IMR-90 (cell line): ENCODE data around the gene NBEAL1. TPM values are rescaled to one million over a fixed set of nuclear protein-coding genes. Genes with fewer than 3 reads are reported as not detected.
A peak's percentile ranks its signal among the peaks of the same experiment; 100 is the strongest.

Experiments used
- ATAC-seq: fragments of 200-7000 bp; cut with Tn5 transposase; 2 replicates; pipeline ENCODE4 v1.9.1; 2020; ENCODE audit warnings: low read depth, mild to moderate bottlenecking, moderate library complexity
- BruUV-seq: library from RNA; stranded (reverse); fragments of 400-500 nt; replicated peaks from 2 replicates; lab custom pipeline; 2021; lab: Mats Ljungman, UMichigan
- CTCF ChIA-PET: fragments of 300-600 bp; formaldehyde crosslinking; extraction: SDS; loops from one replicate; lab custom pipeline; 2021; ENCODE audit warnings: antibody characterized with exemption; lab: Yijun Ruan, JAX
- POLR2A ChIA-PET: fragments of 300-600 bp; sonication (Branson Sonifier 250); formaldehyde crosslinking; loops from one replicate; lab custom pipeline; 2022; ENCODE audit warnings: antibody characterized with exemption; ENCODE audit not compliant: unreplicated experiment; lab: Charles Lee
- DNase-seq: peaks from one replicate; pipeline ENCODE4 v3.0.0; 2013
- H2AFZ ChIP-seq: replicated peaks from 2 replicates; pipeline ENCODE3; 2013; ENCODE audit warnings: low read length, mild to moderate bottlenecking; ENCODE audit not compliant: poor library complexity
- H2AK5ac ChIP-seq: 2 replicates; pipeline ENCODE4 v1.6.1; 2013; ENCODE audit warnings: low read depth, low read length, inconsistent platforms
- H2AK9ac ChIP-seq: replicated peaks from 2 replicates; pipeline ENCODE3; 2013; ENCODE audit warnings: mild to moderate bottlenecking, low read depth, low read length, moderate library complexity; ENCODE audit not compliant: poor library complexity
- H2BK120ac ChIP-seq: 2 replicates; pipeline ENCODE4 v1.6.1; 2013; ENCODE audit warnings: low read depth, low read length, inconsistent platforms
- H2BK15ac ChIP-seq: 3 replicates; pipeline ENCODE4 v1.6.1; 2013; ENCODE audit warnings: low read depth, low read length, inconsistent platforms
- H2BK20ac ChIP-seq: 2 replicates; pipeline ENCODE4 v1.6.1; 2013; ENCODE audit warnings: low read depth, mild to moderate bottlenecking, inconsistent platforms, low read length, moderate library complexity
- H2BK5ac ChIP-seq: 2 replicates; pipeline ENCODE4 v1.6.1; 2013; ENCODE audit warnings: mild to moderate bottlenecking, low read depth, low read length, inconsistent platforms; ENCODE audit not compliant: poor library complexity, severe bottlenecking
- H3K14ac ChIP-seq: replicated peaks from 2 replicates; pipeline ENCODE4 v1.6.1; 2013; ENCODE audit warnings: low read depth, low read length, inconsistent platforms
- H3K18ac ChIP-seq: 2 replicates; pipeline ENCODE4 v1.6.1; 2013; ENCODE audit warnings: low read depth, low read length, control low read depth
- H3K23ac ChIP-seq: 2 replicates; pipeline ENCODE4 v1.6.1; 2013; ENCODE audit warnings: low read depth, low read length, inconsistent platforms
- H3K27ac ChIP-seq: 2 replicates; pipeline ENCODE4 v1.5.1; 2013; ENCODE audit warnings: mild to moderate bottlenecking, control low read depth, low read length; ENCODE audit not compliant: insufficient read depth
- H3K27me3 ChIP-seq: 2 replicates; pipeline ENCODE4 v1.6.1; 2013; ENCODE audit warnings: low read length; ENCODE audit not compliant: control insufficient read depth, insufficient read depth
- H3K36me3 ChIP-seq: 2 replicates; pipeline ENCODE4 v1.6.1; 2013; ENCODE audit warnings: low read length, mixed read lengths; ENCODE audit not compliant: control insufficient read depth, insufficient read depth
- H3K4ac ChIP-seq: 2 replicates; pipeline ENCODE4 v1.6.1; 2013; ENCODE audit warnings: low read depth, low read length, inconsistent platforms
- H3K4me1 ChIP-seq: 2 replicates; pipeline ENCODE4 v1.6.1; 2013; ENCODE audit warnings: low read length, mixed read lengths; ENCODE audit not compliant: control insufficient read depth, insufficient read depth
- H3K4me2 ChIP-seq: 2 replicates; pipeline ENCODE4 v1.6.1; 2013; ENCODE audit warnings: low read depth, mild to moderate bottlenecking, control low read depth, low read length, moderate library complexity
- H3K4me3 ChIP-seq: 2 replicates; pipeline ENCODE4 v1.5.1; 2013; ENCODE audit warnings: low read depth, mild to moderate bottlenecking, control low read depth, low read length, moderate library complexity; ENCODE audit not compliant: insufficient read depth
- H3K56ac ChIP-seq: 2 replicates; pipeline ENCODE4 v1.6.1; 2013; ENCODE audit warnings: low read length, inconsistent platforms; ENCODE audit not compliant: insufficient read depth; ENCODE audit errors: extremely low read depth
- H3K79me1 ChIP-seq, 2 experiments: 2 replicates each; pipeline ENCODE4 v1.6.1; 2013; ENCODE audit warnings: low read length in 2 of 2, inconsistent platforms in 1 of 2, low read depth in 1 of 2
- H3K9ac ChIP-seq: 2 replicates; pipeline ENCODE4 v1.6.1; 2013; ENCODE audit warnings: low read depth, low read length, control low read depth
- H3K9me1 ChIP-seq: 2 replicates; pipeline ENCODE4 v1.6.1; 2013; ENCODE audit warnings: low read length, inconsistent platforms; ENCODE audit not compliant: insufficient read depth
- H3K9me3 ChIP-seq: 2 replicates; pipeline ENCODE4 v1.6.1; 2013; ENCODE audit warnings: low read length; ENCODE audit not compliant: control insufficient read depth, insufficient read depth
- H4K20me1 ChIP-seq: 2 replicates; pipeline ENCODE4 v1.6.1; 2013; ENCODE audit warnings: low read length, inconsistent platforms; ENCODE audit not compliant: insufficient read depth
- H4K5ac ChIP-seq: 2 replicates; pipeline ENCODE4 v1.6.1; 2013; ENCODE audit warnings: mild to moderate bottlenecking, low read depth, low read length, control low read depth
- H4K8ac ChIP-seq, 2 experiments: 2 replicates each; pipeline ENCODE4 v1.6.1; 2013; ENCODE audit warnings: low read depth in 2 of 2, low read length in 2 of 2, control low read depth in 1 of 2, inconsistent platforms in 1 of 2
- H4K91ac ChIP-seq: 2 replicates; pipeline ENCODE4 v1.6.1; 2013; ENCODE audit warnings: low read depth, low read length, inconsistent platforms; ENCODE audit not compliant: insufficient read depth
- BHLHE40 ChIP-seq: fragments of 150-350 bp; IDR thresholded peaks from 2 replicates; pipeline ENCODE4 v1.6.1; 2016; ENCODE audit warnings: mild to moderate bottlenecking, low read depth, low read length
- CEBPB ChIP-seq: IDR thresholded peaks from 2 replicates; pipeline ENCODE4 v1.6.1; 2012; ENCODE audit warnings: low read depth, low read length, improper control_type of control experiment
- CHD1 ChIP-seq: IDR thresholded peaks from 2 replicates; pipeline ENCODE4 v1.6.1; 2012; ENCODE audit warnings: low read depth, low read length, improper control_type of control experiment
- CTCF ChIP-seq: conservative IDR thresholded peaks from 2 replicates; pipeline ENCODE4 v1.5.1; 2012; ENCODE audit warnings: mild to moderate bottlenecking, low read depth, low read length, improper control_type of control experiment
- ELK1 ChIP-seq: fragments of 150-350 bp; IDR thresholded peaks from 2 replicates; pipeline ENCODE4 v1.6.1; 2016; ENCODE audit warnings: low read depth, mild to moderate bottlenecking, low read length, moderate library complexity, borderline replicate concordance
- FOS ChIP-seq: fragments of 150-350 bp; IDR thresholded peaks from 2 replicates; pipeline ENCODE4 v1.6.1; 2016; ENCODE audit warnings: low read depth, low read length
- MAFK ChIP-seq: IDR thresholded peaks from 2 replicates; pipeline ENCODE4 v1.6.1; 2012; ENCODE audit warnings: low read depth, low read length, improper control_type of control experiment
- MAZ ChIP-seq: IDR thresholded peaks from 2 replicates; pipeline ENCODE4 v1.6.1; 2012; ENCODE audit warnings: low read depth, mild to moderate bottlenecking, low read length, improper control_type of control experiment, moderate library complexity, borderline replicate concordance
- MXI1 ChIP-seq: IDR thresholded peaks from 2 replicates; pipeline ENCODE4 v1.6.1; 2012; ENCODE audit warnings: low read depth, mild to moderate bottlenecking, low read length, moderate library complexity, borderline replicate concordance
- NFE2L2 ChIP-seq: fragments of 150-350 bp; IDR thresholded peaks from 2 replicates; pipeline ENCODE4 v1.6.1; 2016; ENCODE audit warnings: low read depth, mild to moderate bottlenecking, low read length
- POLR2A ChIP-seq: IDR thresholded peaks from 2 replicates; pipeline ENCODE4 v1.6.1; 2012; ENCODE audit warnings: mild to moderate bottlenecking, low read depth, low read length
- RAD21 ChIP-seq: IDR thresholded peaks from 2 replicates; pipeline ENCODE4 v1.6.1; 2012; ENCODE audit warnings: low read length, improper control_type of control experiment
- RCOR1 ChIP-seq: IDR thresholded peaks from 2 replicates; pipeline ENCODE4 v1.6.1; 2012; ENCODE audit warnings: mild to moderate bottlenecking, low read length, improper control_type of control experiment; ENCODE audit not compliant: insufficient replicate concordance
- RFX5 ChIP-seq: IDR thresholded peaks from 2 replicates; pipeline ENCODE4 v1.8.0; 2012; ENCODE audit warnings: low read depth, mild to moderate bottlenecking, low read length, moderate library complexity
- SMC3 ChIP-seq: fragments of 150-350 bp; IDR thresholded peaks from 2 replicates; pipeline ENCODE4 v1.6.1; 2016; ENCODE audit warnings: low read depth, mild to moderate bottlenecking, antibody characterized with exemption, low read length, moderate library complexity
- USF2 ChIP-seq: fragments of 150-350 bp; IDR thresholded peaks from 2 replicates; pipeline ENCODE4 v1.6.1; 2017; ENCODE audit warnings: mild to moderate bottlenecking, antibody characterized with exemption, low read length, low read depth
- WGBS, 2 experiments: methylation state at CpG; one replicate each; pipeline versions ENCODE4 v1.1.5 to v1.1.7; 2013; ENCODE audit warnings: missing lambda C conversion rate in 2 of 2; ENCODE audit not compliant: insufficient read length in 1 of 2; ENCODE audit errors: extremely low coverage in 2 of 2; 5-methylcytosine and 5-hydroxymethylcytosine counted together
- dilution Hi-C: fragments of 300-500 bp; cut with HindIII; formaldehyde crosslinking; loops from one replicate; pipeline ENCODE4 v1.14.3; 2018; ENCODE audit warnings: low sequenced_read_pairs; ENCODE audit not compliant: unreplicated experiment
- in situ Hi-C: fragments of 300-500 bp; cut with MboI; formaldehyde crosslinking; loops from 3 replicates; pipeline ENCODE4 v1.14.3; 2019; ENCODE audit warnings: low sequenced_read_pairs, inconsistent platforms, mixed read lengths
- intact Hi-C: fragments of 100-400 bp; cut with micrococcal nuclease; formaldehyde crosslinking; loops from 2 replicates; pipeline ENCODE4 v1.10.0; 2022
- polyA plus RNA-seq, 3 experiments: library from polyadenylated mRNA; depleted of rRNA; stranded (reverse); fragments of >200 nt; gene quantifications; 2 replicates each; pipeline ENCODE4 v1.2.3, GENCODE V29; 2012; ENCODE audit warnings: low replicate concordance in 1 of 3
- total RNA-seq: library from RNA; depleted of rRNA; stranded (reverse); fragments of >200 nt; gene quantifications from 2 replicates; pipeline ENCODE4 v1.2.3, GENCODE V29; 2012

The NBEAL1 gene
- total and polyA plus RNA-seq, 2 of the 4 experiments (the other 2 are of a cell fraction): 6.4 to 38.0 TPM

- no peak overlapping the region for H3K4me2 ChIP-seq
- no peak overlapping the region for H4K5ac ChIP-seq
- DNase-seq (peak; percentile 35), ATAC-seq (no peak)
- no peak overlapping the region for H3K18ac ChIP-seq
- no peaks in the 10 kb centered on the region for H3K27me3 ChIP-seq
- no CpG with 5 or more reads among the region's 3 CpGs for WGBS, 2 experiments
- H3K79me1 ChIP-seq: peaks cover 0 to 8% of the 10 kb centered on the region in 2 experiments; a peak in 2 of 4 replicates
- H3K27ac ChIP-seq: no peak overlapping the region
- H2AK9ac ChIP-seq: no peak overlapping the region
- CTCF ChIA-PET: no interaction called here
- H3K23ac ChIP-seq: no peak overlapping the region
- no peak overlapping the region for H2BK15ac ChIP-seq
- dilution Hi-C loops (no loop called here), intact Hi-C loops (no loop called here), in situ Hi-C loops (no loop called here)
- H3K4me3 ChIP-seq: no peak overlapping the region
- no TSS peak for BruUV-seq
- H3K9me3 ChIP-seq: no peaks in the 10 kb centered on the region
- H2BK20ac ChIP-seq: no peak overlapping the region
- no peak overlapping the region for H4K91ac ChIP-seq
- H3K56ac ChIP-seq: no peak overlapping the region
- H3K4ac ChIP-seq: no peak overlapping the region
- no peak overlapping the region for H2BK5ac ChIP-seq
- 0 out of 2 replicates have a peak, but pooled peaks cover 2% of the 10 kb centered on the region for H3K9me1 ChIP-seq
- no peak overlapping the region; the same call in 1 of the 2 replicates for H2BK120ac ChIP-seq
- no peak overlapping the region for H2AFZ ChIP-seq
- POLR2A ChIA-PET: no interaction called here
- H4K20me1 ChIP-seq: no peaks in the 10 kb centered on the region
- H3K9ac ChIP-seq: no peak overlapping the region
- H3K36me3 ChIP-seq: peaks cover 16% of the 10 kb centered on the region
- H2AK5ac ChIP-seq: no peak overlapping the region
- H4K8ac ChIP-seq: no peak overlapping the region
- TF ChIP-seq ELK1 (no peak), BHLHE40 (no peak), RFX5 (no peak), CEBPB (no peak), NFE2L2 (no peak), USF2 (no peak), CTCF (no peak), RCOR1 (no peak), MAFK (no peak), CHD1 (no peak), MAZ (no peak), RAD21 (no peak), SMC3 (no peak), MXI1 (no peak), FOS (no peak), POLR2A (no peak)
- 0 out of 2 replicates have a peak, but pooled peaks cover 2% of the 10 kb centered on the region for H3K4me1 ChIP-seq
- no peak overlapping the region; the same call in 1 of the 2 replicates for H3K14ac ChIP-seq
Measured at GRCh38 chr2:203077451-203077850, 62.8 kb downstream of the NBEAL1 start.
